GM12878 (cell line): ENCODE results near the gene PVALEF. TPM values are rescaled to one million over a fixed set of nuclear protein-coding genes. Genes with fewer than 3 reads are reported as not detected.

Source experiments
- ATAC-seq: fragments of 200-7000 bp; cut with Tn5 transposase; 3 replicates; pipeline ENCODE4 v1.9.1; 2020; ENCODE audit warnings: mild to moderate bottlenecking, moderate library complexity
- BruUV-seq: library from RNA; stranded (reverse); fragments of 400-500 nt; replicated peaks from 2 replicates; lab custom pipeline; 2021; lab: Mats Ljungman, UMichigan
- CTCF ChIA-PET: fragments of 300-600 bp; sonication (Branson Sonifier 250); formaldehyde crosslinking; extraction: SDS; loops from one replicate; lab custom pipeline; 2021; ENCODE audit warnings: inconsistent platforms; lab: Yijun Ruan, JAX
- POLR2A ChIA-PET: fragments of 350-600 bp; formaldehyde crosslinking; extraction: SDS; loops from one replicate; lab custom pipeline; 2021; ENCODE audit warnings: inconsistent platforms; lab: Charles Lee
- RAD21 ChIA-PET: fragments of 300-600 bp; sonication (Branson Sonifier 250); formaldehyde crosslinking; loops from one replicate; lab custom pipeline; 2023; ENCODE audit warnings: antibody characterized with exemption; ENCODE audit not compliant: unreplicated experiment; lab: Charles Lee
- SMC1A ChIA-PET: fragments of 300-600 bp; sonication (Branson Sonifier 250); formaldehyde crosslinking; loops from one replicate; lab custom pipeline; 2023; ENCODE audit not compliant: unreplicated experiment, uncharacterized antibody; lab: Charles Lee
- DNase-seq: peaks from one replicate; pipeline ENCODE4 v3.0.0-alpha.2; 2011; ENCODE audit warnings: low read depth, low spot score
- FAIRE-seq: peaks from 3 replicates; lab custom pipeline; 2011; peaks lifted over from hg19 to GRCh38; lab: Jason Lieb, UNC
- H2AFZ ChIP-seq: 2 replicates; pipeline ENCODE4 v1.6.0; 2011; ENCODE audit warnings: low read depth, low read length, control low read depth; ENCODE audit not compliant: control insufficient read depth
- H3K27ac ChIP-seq: 2 replicates; pipeline ENCODE4 v1.5.1; 2011; ENCODE audit warnings: control low read depth; ENCODE audit not compliant: control insufficient read depth, insufficient read depth
- H3K27me3 ChIP-seq, 2 experiments: replicated peaks in 1 of 2; 2 replicates each; pipeline versions ENCODE4 v1.6.0 to v1.6.1; 2011; ENCODE audit warnings: low read length in 1 of 2; ENCODE audit not compliant: control insufficient read depth in 2 of 2, insufficient read depth in 2 of 2
- H3K36me3 ChIP-seq, 2 experiments: 2 replicates each; pipeline ENCODE4 v1.5.1; 2011; ENCODE audit warnings: low read length in 1 of 2; ENCODE audit not compliant: control insufficient read depth in 2 of 2, insufficient read depth in 2 of 2
- H3K4me1 ChIP-seq: 2 replicates; pipeline ENCODE4 v1.6.1; 2011; ENCODE audit warnings: mild to moderate bottlenecking, low read length, moderate library complexity, mixed read lengths; ENCODE audit not compliant: control insufficient read depth, insufficient read depth
- H3K4me2 ChIP-seq: 2 replicates; pipeline ENCODE4 v1.6.0; 2011; ENCODE audit warnings: control low read depth; ENCODE audit not compliant: control insufficient read depth, insufficient read depth
- H3K4me3 ChIP-seq: fragments of 200-600 bp; sonication (generic); 2 replicates; pipeline ENCODE4 v1.5.1; 2016
- H3K79me2 ChIP-seq: 2 replicates; pipeline ENCODE4 v1.6.0; 2011; ENCODE audit warnings: low read length; ENCODE audit not compliant: control insufficient read depth, insufficient read depth
- H3K9ac ChIP-seq: 2 replicates; pipeline ENCODE4 v1.8.0; 2011; ENCODE audit warnings: low read length, control low read depth, mixed read lengths; ENCODE audit not compliant: control insufficient read depth, insufficient read depth
- H3K9me3 ChIP-seq: replicated peaks from 3 replicates; pipeline ENCODE4 v1.5.1; 2011; ENCODE audit warnings: mild to moderate bottlenecking, low read length; ENCODE audit not compliant: control insufficient read depth, insufficient read depth
- H4K20me1 ChIP-seq: 2 replicates; pipeline ENCODE4 v1.6.0; 2011; ENCODE audit not compliant: control insufficient read depth, insufficient read depth
- KDM1A ChIP-seq: fragments of 200-600 bp; sonication (generic); IDR thresholded peaks from 2 replicates; pipeline ENCODE4 v1.6.1; 2016; ENCODE audit warnings: borderline replicate concordance
- PAX5 ChIP-seq: IDR thresholded peaks from 2 replicates; pipeline ENCODE4 v1.6.1; 2011; ENCODE audit warnings: low read depth, low read length, borderline replicate concordance
- RELA ChIP-seq: fragments of 450-650 bp; IDR thresholded peaks from 2 replicates; pipeline ENCODE4 v1.8.0; 2014; ENCODE audit warnings: borderline replicate concordance; ENCODE audit not compliant: partially characterized antibody
- SIX5 ChIP-seq: IDR thresholded peaks from 2 replicates; pipeline ENCODE4 v1.6.1; 2011; ENCODE audit warnings: mild to moderate bottlenecking, low read depth, low read length, moderate library complexity; ENCODE audit not compliant: severe bottlenecking
- ZNF274 ChIP-seq: IDR thresholded peaks from one replicate; pipeline ENCODE4 v1.8.0; 2011; ENCODE audit not compliant: insufficient read length, insufficient read depth
- WGBS: methylation state at CpG from one replicate; pipeline ENCODE4 v1.1.6; 2016; ENCODE audit warnings: low lambda C conversion rate; ENCODE audit not compliant: insufficient replicate concordance, insufficient coverage; ENCODE audit errors: missing lambda C conversion rate; 5-methylcytosine and 5-hydroxymethylcytosine counted together
- in situ Hi-C: fragments of 300-500 bp; cut with MboI; formaldehyde crosslinking; loops from 9 replicates; pipeline ENCODE4 v1.14.3; 2018; ENCODE audit warnings: mixed read lengths
- intact Hi-C: fragments of 100-400 bp; cut with micrococcal nuclease; formaldehyde crosslinking; loops from one replicate; pipeline ENCODE4 v1.14.2; 2022; ENCODE audit not compliant: unreplicated experiment
- polyA plus RNA-seq, 11 experiments: library from polyadenylated mRNA; depleted of rRNA in 4 of 11; unstranded in 6 of 11; stranded (reverse) in 5 of 11; fragments of >200 nt; fragmentation: Nextera tagmentation in 4 of 11; fragmentation: Illumina TruSeq in 1 of 11; extraction: Ambion mirVana in 4 of 11; extraction: Trizol in 1 of 11; gene quantifications; 1 replicate in 1 of 11; 2 replicates in 10 of 11; pipeline versions ENCODE4 v1.2.1 to v1.2.3, GENCODE V29; 2011 to 2016; ENCODE audit warnings: inconsistent platforms in 2 of 11, missing spikeins in 2 of 11, low read depth in 1 of 11
- total RNA-seq, 4 experiments: library from RNA; depleted of rRNA in 3 of 4; stranded (reverse); fragments of >200 nt in 3 of 4; fragmentation: Illumina TruSeq in 1 of 4; extraction: Trizol in 1 of 4; gene quantifications; 2 replicates each; pipeline versions ENCODE4 v1.2.1 to v1.2.3, GENCODE V29; 2013 to 2021
- TF ChIP-seq, protein P1 (sequence below): fragments of 450-650 bp; IDR thresholded peaks from 2 replicates; pipeline ENCODE4 v1.6.1; 2016; ENCODE audit warnings: mild to moderate bottlenecking, moderate library complexity, borderline replicate concordance
- TF ChIP-seq, protein P2 (sequence below): IDR thresholded peaks from 2 replicates; pipeline ENCODE4 v1.6.1; 2011; ENCODE audit warnings: borderline replicate concordance, low read depth, mild to moderate bottlenecking, moderate library complexity, mixed read lengths, low read length; ENCODE audit not compliant: insufficient read depth; ENCODE audit errors: extremely low read length

The PVALEF gene
- total and polyA plus RNA-seq, 10 of the 15 experiments (the other 5 are each of a cell fraction or from before 2014, with no cell fraction given), result not detected

DNA sequence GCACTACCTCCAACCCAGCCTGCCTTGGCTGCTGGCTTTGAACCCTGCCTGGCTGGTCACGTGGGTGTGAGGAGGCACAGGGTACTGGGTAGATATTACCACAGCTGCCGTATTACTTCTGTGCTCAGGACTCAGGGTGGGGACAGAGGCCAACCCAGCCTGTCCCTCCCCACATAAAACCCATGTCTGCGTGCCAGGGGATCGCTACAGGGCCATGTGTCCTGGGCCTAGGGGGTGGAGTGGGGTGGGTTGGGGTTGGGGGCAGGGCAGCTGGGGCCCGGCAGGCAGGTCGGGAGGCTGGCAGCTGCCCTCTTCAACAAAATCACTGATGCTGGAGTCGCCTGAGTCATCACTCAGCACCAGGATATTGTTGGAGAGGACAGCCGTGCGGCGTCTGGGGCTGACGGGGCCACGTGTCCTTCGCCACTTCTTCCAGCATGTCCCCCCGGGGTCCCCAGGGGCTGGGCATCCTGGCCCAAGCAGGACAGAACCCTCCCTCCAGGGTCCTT lies 39.7 kb upstream of the PVALEF start:
- no peaks in the 10 kb centered on the region for H4K20me1 ChIP-seq
- no peak overlapping the region for H3K4me3 ChIP-seq
- POLR2A ChIA-PET, result no interaction called here
- TF ChIP-seq SIX5, result no peak
- TF ChIP-seq, protein P1, sequence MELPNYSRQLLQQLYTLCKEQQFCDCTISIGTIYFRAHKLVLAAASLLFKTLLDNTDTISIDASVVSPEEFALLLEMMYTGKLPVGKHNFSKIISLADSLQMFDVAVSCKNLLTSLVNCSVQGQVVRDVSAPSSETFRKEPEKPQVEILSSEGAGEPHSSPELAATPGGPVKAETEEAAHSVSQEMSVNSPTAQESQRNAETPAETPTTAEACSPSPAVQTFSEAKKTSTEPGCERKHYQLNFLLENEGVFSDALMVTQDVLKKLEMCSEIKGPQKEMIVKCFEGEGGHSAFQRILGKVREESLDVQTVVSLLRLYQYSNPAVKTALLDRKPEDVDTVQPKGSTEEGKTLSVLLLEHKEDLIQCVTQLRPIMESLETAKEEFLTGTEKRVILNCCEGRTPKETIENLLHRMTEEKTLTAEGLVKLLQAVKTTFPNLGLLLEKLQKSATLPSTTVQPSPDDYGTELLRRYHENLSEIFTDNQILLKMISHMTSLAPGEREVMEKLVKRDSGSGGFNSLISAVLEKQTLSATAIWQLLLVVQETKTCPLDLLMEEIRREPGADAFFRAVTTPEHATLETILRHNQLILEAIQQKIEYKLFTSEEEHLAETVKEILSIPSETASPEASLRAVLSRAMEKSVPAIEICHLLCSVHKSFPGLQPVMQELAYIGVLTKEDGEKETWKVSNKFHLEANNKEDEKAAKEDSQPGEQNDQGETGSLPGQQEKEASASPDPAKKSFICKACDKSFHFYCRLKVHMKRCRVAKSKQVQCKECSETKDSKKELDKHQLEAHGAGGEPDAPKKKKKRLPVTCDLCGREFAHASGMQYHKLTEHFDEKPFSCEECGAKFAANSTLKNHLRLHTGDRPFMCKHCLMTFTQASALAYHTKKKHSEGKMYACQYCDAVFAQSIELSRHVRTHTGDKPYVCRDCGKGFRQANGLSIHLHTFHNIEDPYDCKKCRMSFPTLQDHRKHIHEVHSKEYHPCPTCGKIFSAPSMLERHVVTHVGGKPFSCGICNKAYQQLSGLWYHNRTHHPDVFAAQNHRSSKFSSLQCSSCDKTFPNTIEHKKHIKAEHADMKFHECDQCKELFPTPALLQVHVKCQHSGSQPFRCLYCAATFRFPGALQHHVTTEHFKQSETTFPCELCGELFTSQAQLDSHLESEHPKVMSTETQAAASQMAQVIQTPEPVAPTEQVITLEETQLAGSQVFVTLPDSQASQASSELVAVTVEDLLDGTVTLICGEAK, result no peak
- no peak for TF ChIP-seq KDM1A
- no peak for TF ChIP-seq PAX5
- TF ChIP-seq RELA, result no peak
- TF ChIP-seq, protein P2, sequence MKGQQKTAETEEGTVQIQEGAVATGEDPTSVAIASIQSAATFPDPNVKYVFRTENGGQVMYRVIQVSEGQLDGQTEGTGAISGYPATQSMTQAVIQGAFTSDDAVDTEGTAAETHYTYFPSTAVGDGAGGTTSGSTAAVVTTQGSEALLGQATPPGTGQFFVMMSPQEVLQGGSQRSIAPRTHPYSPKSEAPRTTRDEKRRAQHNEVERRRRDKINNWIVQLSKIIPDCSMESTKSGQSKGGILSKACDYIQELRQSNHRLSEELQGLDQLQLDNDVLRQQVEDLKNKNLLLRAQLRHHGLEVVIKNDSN, result peak; percentile 32
- TF ChIP-seq ZNF274, result no peak
- in situ Hi-C loops (loop anchor here (25.0 kb wide), 1 partner anchor 362 kb away; no protein-coding TSS in a partner anchor), intact Hi-C loops (no loop called here)
- H3K27me3 ChIP-seq, result no peaks in the 10 kb centered on the region
- no TSS peak for BruUV-seq
- FAIRE-seq, result no peak
- no peak for DNase-seq
- no peaks in the 10 kb centered on the region for H3K4me1 ChIP-seq
- SMC1A ChIA-PET, result no interaction called here
- CTCF ChIA-PET, result no interaction called here
- H3K36me3 ChIP-seq, result no peaks in the 10 kb centered on the region
- H3K9ac ChIP-seq, result no peak overlapping the region
- ATAC-seq, result no peak
- H3K4me2 ChIP-seq, result no peak overlapping the region
- H3K27ac ChIP-seq, result no peak overlapping the region
- no peak overlapping the region for H2AFZ ChIP-seq
- WGBS, result 41% methylated on average over 14 of the region's 14 CpGs
- RAD21 ChIA-PET, result no interaction called here
- H3K9me3 ChIP-seq, result no peaks in the 10 kb centered on the region
- H3K79me2 ChIP-seq, result no peaks in the 10 kb centered on the region
